Gastrocnemius medialis (tissue), 4 donors: Measurements from ENCODE around the gene FCN2.

Experiments used
- POLR2A ChIP-seq, 2 donors: fragments of 450-650 bp; IDR thresholded peaks; one replicate each; pipeline ENCODE4 v1.6.1; 2017; ENCODE audit warnings: antibody characterized with exemption in 2 of 2, mild to moderate bottlenecking in 2 of 2, moderate library complexity in 2 of 2
- TF ChIP-seq, protein P1 (sequence below), 5 experiments: fragments of 450-650 bp in 3 of 5; fragments of 200-600 bp in 2 of 5; sonication (generic) in 2 of 5; IDR thresholded peaks in 4 of 5; conservative IDR thresholded peaks in 1 of 5; 1 replicate in 4 of 5; 2 replicates in 1 of 5; pipeline ENCODE4 v1.5.1; 2016 to 2019; ENCODE audit warnings: antibody characterized with exemption in 5 of 5, mild to moderate bottlenecking in 3 of 5, moderate library complexity in 3 of 5

DNA sequence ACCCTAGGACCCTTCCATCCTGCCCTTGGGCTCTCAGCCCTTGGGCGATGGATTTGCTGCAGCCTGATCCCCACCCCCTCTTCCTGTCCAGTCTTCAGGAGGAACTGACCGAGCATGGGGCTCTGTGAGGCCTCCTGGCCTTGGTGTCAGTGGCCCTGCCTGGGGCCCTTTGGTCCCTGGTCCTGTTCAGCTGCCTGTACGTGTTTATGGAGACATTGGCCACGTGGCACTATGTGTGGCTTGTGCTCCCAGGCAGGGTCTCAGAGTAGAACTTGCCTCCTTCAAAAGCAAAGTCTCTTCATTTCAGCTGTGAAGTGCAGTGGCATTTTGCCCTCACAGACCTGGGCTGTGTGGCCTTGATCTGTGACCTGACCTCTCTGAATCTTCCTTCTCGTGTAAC is 11.1 kb downstream of the FCN2 start:
- TF ChIP-seq, protein P1, sequence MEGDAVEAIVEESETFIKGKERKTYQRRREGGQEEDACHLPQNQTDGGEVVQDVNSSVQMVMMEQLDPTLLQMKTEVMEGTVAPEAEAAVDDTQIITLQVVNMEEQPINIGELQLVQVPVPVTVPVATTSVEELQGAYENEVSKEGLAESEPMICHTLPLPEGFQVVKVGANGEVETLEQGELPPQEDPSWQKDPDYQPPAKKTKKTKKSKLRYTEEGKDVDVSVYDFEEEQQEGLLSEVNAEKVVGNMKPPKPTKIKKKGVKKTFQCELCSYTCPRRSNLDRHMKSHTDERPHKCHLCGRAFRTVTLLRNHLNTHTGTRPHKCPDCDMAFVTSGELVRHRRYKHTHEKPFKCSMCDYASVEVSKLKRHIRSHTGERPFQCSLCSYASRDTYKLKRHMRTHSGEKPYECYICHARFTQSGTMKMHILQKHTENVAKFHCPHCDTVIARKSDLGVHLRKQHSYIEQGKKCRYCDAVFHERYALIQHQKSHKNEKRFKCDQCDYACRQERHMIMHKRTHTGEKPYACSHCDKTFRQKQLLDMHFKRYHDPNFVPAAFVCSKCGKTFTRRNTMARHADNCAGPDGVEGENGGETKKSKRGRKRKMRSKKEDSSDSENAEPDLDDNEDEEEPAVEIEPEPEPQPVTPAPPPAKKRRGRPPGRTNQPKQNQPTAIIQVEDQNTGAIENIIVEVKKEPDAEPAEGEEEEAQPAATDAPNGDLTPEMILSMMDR (IDR thresholded peaks at IDR 0.05 in 4 of 5, conservative IDR thresholded peaks at IDR 0.05 in 1 of 5): no peak
- TF ChIP-seq POLR2A (IDR thresholded peaks at IDR 0.05): no peak
